ENCODE data around the gene CBLB.

Gene CBLB

DNA sequence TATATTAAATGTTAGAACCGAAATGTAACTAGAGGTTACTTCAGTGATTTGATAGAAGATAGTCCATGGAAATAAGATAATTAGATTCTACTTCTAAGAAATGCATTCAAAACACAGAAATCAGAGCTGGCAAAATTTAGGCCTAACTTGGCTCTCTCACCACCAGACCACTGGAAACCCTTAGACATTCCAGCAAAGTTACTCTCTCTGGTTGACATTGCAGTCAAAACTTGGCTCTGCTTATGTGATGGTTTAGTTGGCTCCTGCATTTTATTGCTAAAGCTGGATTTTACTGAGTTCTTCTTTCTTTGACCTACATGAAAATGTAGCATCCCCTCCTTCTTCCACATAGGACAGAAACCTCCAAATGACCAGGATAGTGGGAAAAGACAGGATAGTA, 35.4 kb upstream of the CBLB start:
- Histone ChIP-seq H3K9me3 (replicated peaks; ENCODE audit: low read length) (no peaks in the 10 kb centered on the region), H3K4me3 (ENCODE audit: low read length) (no peak overlapping the region), H3K9ac (ENCODE audit: low read depth, low read length) (no peak overlapping the region), H3K36me3 (ENCODE audit: insufficient read depth, low read length) (no peaks in the 10 kb centered on the region), H3K4me1 (ENCODE audit: control insufficient read depth, insufficient read depth, low read length) (peaks cover 42% of the 10 kb centered on the region), H3K4me2 (ENCODE audit: low read length) (no peak overlapping the region), H3K27me3 (ENCODE audit: control insufficient read depth, insufficient read depth, low read length) (no peaks in the 10 kb centered on the region)

DNA sequence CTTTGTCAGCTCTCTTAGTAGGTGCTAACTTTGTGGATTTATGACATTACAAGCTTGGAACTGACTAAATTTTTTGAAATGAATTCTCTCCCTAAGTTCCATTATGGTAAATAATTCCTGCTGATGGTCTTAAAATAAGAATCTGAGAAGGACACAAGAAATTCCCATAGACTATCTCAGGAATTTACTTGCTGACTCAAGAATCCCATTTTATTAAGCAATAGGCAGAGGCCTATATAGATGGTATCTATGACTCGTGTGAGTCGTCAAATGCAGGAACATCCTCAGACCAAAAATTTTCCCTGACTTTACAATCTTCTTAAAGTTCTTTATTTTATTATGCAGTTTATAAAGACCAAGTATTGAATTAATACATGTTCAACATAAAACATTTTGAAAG, 30.7 kb upstream of the CBLB start:
- no peak overlapping the region for H3K4me3 ChIP-seq (ENCODE audit: low read length)
- H3K4me1 ChIP-seq (ENCODE audit: control insufficient read depth, insufficient read depth, low read length): peaks cover 9% of the 10 kb centered on the region
- no peaks in the 10 kb centered on the region for H3K27me3 ChIP-seq (ENCODE audit: control insufficient read depth, insufficient read depth, low read length)
- no peaks in the 10 kb centered on the region for H3K36me3 ChIP-seq (ENCODE audit: insufficient read depth, low read length)
- H3K9me3 ChIP-seq (replicated peaks; ENCODE audit: low read length): no peaks in the 10 kb centered on the region
- H3K9ac ChIP-seq (ENCODE audit: low read depth, low read length): peak overlapping the region; percentile 46
- H3K4me2 ChIP-seq (ENCODE audit: low read length): no peak overlapping the region

DNA sequence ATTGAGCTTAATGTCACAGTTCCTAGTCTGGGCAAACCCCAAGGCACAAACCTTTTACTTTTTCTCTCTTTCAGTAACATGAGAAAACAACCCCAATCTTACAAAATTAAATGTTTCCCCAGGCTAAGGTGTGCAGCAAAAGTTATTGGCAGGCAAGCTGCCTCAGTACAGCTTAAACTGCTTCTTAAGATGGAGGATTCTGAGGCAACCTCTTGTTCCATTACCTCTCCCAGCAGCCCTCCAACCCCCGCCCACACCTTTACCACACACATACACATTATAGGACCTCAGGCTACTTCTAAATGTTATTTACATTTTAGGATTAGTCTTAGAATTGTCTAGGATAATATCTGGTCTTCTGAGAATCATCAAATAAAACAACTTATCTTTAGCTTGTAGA, 22.3 kb upstream of the CBLB start:
- Histone ChIP-seq H3K4me2 (ENCODE audit: low read length) (no peak overlapping the region), H3K4me1 (ENCODE audit: control insufficient read depth, insufficient read depth, low read length) (no peaks in the 10 kb centered on the region), H3K36me3 (ENCODE audit: insufficient read depth, low read length) (no peaks in the 10 kb centered on the region), H3K9ac (ENCODE audit: low read depth, low read length) (no peak overlapping the region), H3K9me3 (replicated peaks; ENCODE audit: low read length) (no peaks in the 10 kb centered on the region), H3K27me3 (ENCODE audit: control insufficient read depth, insufficient read depth, low read length) (no peaks in the 10 kb centered on the region), H3K4me3 (ENCODE audit: low read length) (no peak overlapping the region)

- no peaks in the 10 kb centered on the region for H3K9me3 ChIP-seq (replicated peaks; ENCODE audit: low read length)
- no peak overlapping the region for H3K4me3 ChIP-seq (ENCODE audit: low read length)
- H3K4me2 ChIP-seq (ENCODE audit: low read length): no peak overlapping the region
- no peaks in the 10 kb centered on the region for H3K4me1 ChIP-seq (ENCODE audit: control insufficient read depth, insufficient read depth, low read length)
- H3K36me3 ChIP-seq (ENCODE audit: insufficient read depth, low read length): no peaks in the 10 kb centered on the region
- no peak overlapping the region for H3K9ac ChIP-seq (ENCODE audit: low read depth, low read length)
- no peaks in the 10 kb centered on the region for H3K27me3 ChIP-seq (ENCODE audit: control insufficient read depth, insufficient read depth, low read length)
These were observed 20.1 kb upstream of the CBLB start for GRCh38 chr3:105888621-105889579.

GRCh38 chr3:105885256-105885655, 16.4 kb upstream of the CBLB start:
- Histone ChIP-seq H3K4me2 (ENCODE audit: low read length) (no peak overlapping the region), H3K9me3 (replicated peaks; ENCODE audit: low read length) (no peaks in the 10 kb centered on the region), H3K9ac (ENCODE audit: low read depth, low read length) (no peak overlapping the region), H3K36me3 (ENCODE audit: insufficient read depth, low read length) (no peaks in the 10 kb centered on the region), H3K4me1 (ENCODE audit: control insufficient read depth, insufficient read depth, low read length) (no peaks in the 10 kb centered on the region), H3K4me3 (ENCODE audit: low read length) (no peak overlapping the region), H3K27me3 (ENCODE audit: control insufficient read depth, insufficient read depth, low read length) (no peaks in the 10 kb centered on the region)

GRCh38 chr3:105883798-105884377, 15.1 kb upstream of the CBLB start:
- Histone ChIP-seq H3K4me3 (ENCODE audit: low read length) (no peak overlapping the region), H3K36me3 (ENCODE audit: insufficient read depth, low read length) (no peaks in the 10 kb centered on the region), H3K4me1 (ENCODE audit: control insufficient read depth, insufficient read depth, low read length) (no peaks in the 10 kb centered on the region), H3K9ac (ENCODE audit: low read depth, low read length) (no peak overlapping the region), H3K27me3 (ENCODE audit: control insufficient read depth, insufficient read depth, low read length) (no peaks in the 10 kb centered on the region), H3K9me3 (replicated peaks; ENCODE audit: low read length) (no peaks in the 10 kb centered on the region), H3K4me2 (ENCODE audit: low read length) (no peak overlapping the region)

- Histone ChIP-seq H3K4me2 (ENCODE audit: low read length) (no peak overlapping the region), H3K4me3 (ENCODE audit: low read length) (no peak overlapping the region), H3K9me3 (replicated peaks; ENCODE audit: low read length) (no peaks in the 10 kb centered on the region), H3K4me1 (ENCODE audit: control insufficient read depth, insufficient read depth, low read length) (peaks cover 13% of the 10 kb centered on the region), H3K27me3 (ENCODE audit: control insufficient read depth, insufficient read depth, low read length) (no peaks in the 10 kb centered on the region), H3K9ac (ENCODE audit: low read depth, low read length) (no peak overlapping the region), H3K36me3 (ENCODE audit: insufficient read depth, low read length) (no peaks in the 10 kb centered on the region)
These were observed 12.0 kb upstream of the CBLB start for GRCh38 chr3:105880681-105881290.

- Histone ChIP-seq H3K27me3 (ENCODE audit: control insufficient read depth, insufficient read depth, low read length) (no peaks in the 10 kb centered on the region), H3K4me1 (ENCODE audit: control insufficient read depth, insufficient read depth, low read length) (peaks cover 13% of the 10 kb centered on the region), H3K9me3 (replicated peaks; ENCODE audit: low read length) (no peaks in the 10 kb centered on the region), H3K9ac (ENCODE audit: low read depth, low read length) (no peak overlapping the region), H3K4me3 (ENCODE audit: low read length) (no peak overlapping the region), H3K36me3 (ENCODE audit: insufficient read depth, low read length) (no peaks in the 10 kb centered on the region), H3K4me2 (ENCODE audit: low read length) (no peak overlapping the region)
These were observed 9.2 kb upstream of the CBLB start for GRCh38 chr3:105878061-105878460.

GRCh38 chr3:105877336-105877910, 8.6 kb upstream of the CBLB start:
- Histone ChIP-seq H3K4me3 (ENCODE audit: low read length) (no peak overlapping the region), H3K36me3 (ENCODE audit: insufficient read depth, low read length) (no peaks in the 10 kb centered on the region), H3K9ac (ENCODE audit: low read depth, low read length) (no peak overlapping the region)

DNA sequence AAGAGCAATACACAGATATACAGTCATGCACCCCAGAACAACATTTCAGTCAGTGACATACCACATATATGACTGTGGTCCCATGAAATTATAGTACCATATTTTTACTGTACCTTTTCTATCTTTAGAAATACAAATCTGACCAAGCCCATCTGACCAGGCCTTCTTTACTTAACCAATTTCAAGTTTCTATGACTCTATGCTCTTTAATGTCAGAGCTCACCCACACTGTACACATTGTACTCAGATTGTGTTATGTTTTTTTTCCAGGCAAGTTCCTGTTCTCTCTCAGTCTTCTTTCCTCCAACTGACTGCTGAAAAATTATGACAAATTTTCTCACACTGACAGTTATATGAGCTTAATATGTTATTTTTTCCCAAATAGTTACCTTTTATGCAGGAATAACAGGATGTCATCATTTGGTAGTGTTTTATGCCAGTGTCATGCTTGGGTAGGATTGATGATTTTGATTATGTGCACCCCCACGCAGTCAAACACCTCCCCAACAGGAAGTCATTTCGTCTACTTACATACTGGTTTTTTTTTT, 8.0 kb upstream of the CBLB start:
- H3K9ac ChIP-seq (ENCODE audit: low read depth, low read length): no peak overlapping the region
- no peaks in the 10 kb centered on the region for H3K9me3 ChIP-seq (replicated peaks; ENCODE audit: low read length)
- no peaks in the 10 kb centered on the region for H3K36me3 ChIP-seq (ENCODE audit: insufficient read depth, low read length)
- H3K27me3 ChIP-seq (ENCODE audit: control insufficient read depth, insufficient read depth, low read length): no peaks in the 10 kb centered on the region
- no peak overlapping the region for H3K4me3 ChIP-seq (ENCODE audit: low read length)
- H3K4me1 ChIP-seq (ENCODE audit: control insufficient read depth, insufficient read depth, low read length): peaks cover 13% of the 10 kb centered on the region
- H3K4me2 ChIP-seq (ENCODE audit: low read length): peak overlapping the region; percentile 5

More at GRCh38 chr3:105877336-105877910, 8.6 kb upstream of the CBLB start:
- no peaks in the 10 kb centered on the region for H3K9me3 ChIP-seq (replicated peaks; ENCODE audit: low read length)
- H3K4me1 ChIP-seq (ENCODE audit: control insufficient read depth, insufficient read depth, low read length): peaks cover 13% of the 10 kb centered on the region
- H3K27me3 ChIP-seq (ENCODE audit: control insufficient read depth, insufficient read depth, low read length): no peaks in the 10 kb centered on the region
- H3K4me2 ChIP-seq (ENCODE audit: low read length): no peak overlapping the region
